HTERT RPE-1 (cell line): ENCODE measurements around the gene CRABP2.

Experiments used
- in situ Hi-C: fragments of 300-500 bp; cut with MboI; formaldehyde crosslinking; loops from 4 replicates; pipeline ENCODE4 v1.14.3; 2020; ENCODE audit warnings: low sequenced_read_pairs

Gene CRABP2

DNA sequence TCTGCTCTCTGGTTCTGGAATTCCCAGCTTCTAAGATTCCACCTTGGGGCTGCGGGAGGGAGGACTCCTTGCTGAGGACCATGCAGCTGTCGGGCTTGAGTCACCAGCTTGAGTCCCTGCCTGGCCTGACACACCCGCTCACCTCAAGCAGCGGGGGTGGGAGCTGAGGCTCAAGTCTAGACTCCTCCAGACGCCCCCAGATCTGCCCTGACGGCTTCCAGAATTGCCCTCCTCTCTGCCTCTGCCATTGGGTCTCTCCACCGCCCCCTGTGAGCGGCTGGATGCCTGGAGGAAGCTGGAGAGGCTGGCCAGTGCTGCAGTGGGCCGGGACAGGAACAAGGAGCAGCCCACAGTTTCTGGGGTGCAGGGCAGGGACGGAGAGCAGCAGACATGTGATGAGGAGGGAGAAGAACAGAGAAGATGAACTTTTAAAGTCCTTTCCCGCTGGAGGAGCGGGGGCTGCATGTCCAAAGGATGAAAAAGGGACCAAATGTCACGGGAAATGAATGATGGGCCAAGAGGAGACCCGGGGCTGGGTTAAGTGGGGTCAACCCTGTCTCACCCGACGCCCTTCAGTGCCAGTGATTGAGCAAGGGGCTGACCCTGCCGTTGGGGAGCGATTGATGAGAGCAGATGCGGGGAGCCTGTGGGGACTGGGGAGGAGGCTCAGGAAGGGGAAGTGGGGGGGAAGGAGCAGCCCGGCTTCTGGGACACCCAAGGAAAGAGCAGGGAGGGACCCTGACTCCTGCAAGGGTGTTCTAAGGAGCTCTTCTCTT is 13.5 kb downstream of the CRABP2 start:
- in situ Hi-C loops: no loop called here

DNA sequence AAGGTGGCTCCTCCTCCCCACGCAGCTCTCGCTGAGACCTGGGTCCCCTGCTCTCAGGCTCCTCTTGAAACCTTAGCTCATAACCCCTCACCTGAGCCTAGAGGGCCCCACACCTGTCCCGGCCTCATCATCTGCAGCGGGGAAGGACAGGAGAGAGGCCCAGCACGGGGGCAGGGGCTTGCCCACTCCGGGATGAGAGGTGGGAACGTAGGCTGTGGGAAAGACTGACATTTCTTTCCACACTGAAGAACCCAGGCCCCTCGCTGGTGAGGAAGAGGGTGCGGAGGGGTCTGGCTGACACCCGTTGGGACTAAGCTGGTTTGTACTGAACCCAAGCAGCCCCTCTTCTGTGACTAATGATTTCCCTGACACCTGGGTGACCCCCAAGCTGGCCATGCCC is 14.2 kb downstream of the CRABP2 start:
- in situ Hi-C loops: no loop called here

GRCh38 chr1:156690675-156691036 is 14.7 kb downstream of the CRABP2 start:
- in situ Hi-C loops: no loop called here

GRCh38 chr1:156689953-156690674 is 15.3 kb downstream of the CRABP2 start:
- in situ Hi-C loops: no loop called here

GRCh38 chr1:156689035-156689952 is 16.1 kb downstream of the CRABP2 start:
- in situ Hi-C loops: no loop called here

GRCh38 chr1:156684227-156684782 is 21.1 kb downstream of the CRABP2 start:
- in situ Hi-C loops: no loop called here

DNA sequence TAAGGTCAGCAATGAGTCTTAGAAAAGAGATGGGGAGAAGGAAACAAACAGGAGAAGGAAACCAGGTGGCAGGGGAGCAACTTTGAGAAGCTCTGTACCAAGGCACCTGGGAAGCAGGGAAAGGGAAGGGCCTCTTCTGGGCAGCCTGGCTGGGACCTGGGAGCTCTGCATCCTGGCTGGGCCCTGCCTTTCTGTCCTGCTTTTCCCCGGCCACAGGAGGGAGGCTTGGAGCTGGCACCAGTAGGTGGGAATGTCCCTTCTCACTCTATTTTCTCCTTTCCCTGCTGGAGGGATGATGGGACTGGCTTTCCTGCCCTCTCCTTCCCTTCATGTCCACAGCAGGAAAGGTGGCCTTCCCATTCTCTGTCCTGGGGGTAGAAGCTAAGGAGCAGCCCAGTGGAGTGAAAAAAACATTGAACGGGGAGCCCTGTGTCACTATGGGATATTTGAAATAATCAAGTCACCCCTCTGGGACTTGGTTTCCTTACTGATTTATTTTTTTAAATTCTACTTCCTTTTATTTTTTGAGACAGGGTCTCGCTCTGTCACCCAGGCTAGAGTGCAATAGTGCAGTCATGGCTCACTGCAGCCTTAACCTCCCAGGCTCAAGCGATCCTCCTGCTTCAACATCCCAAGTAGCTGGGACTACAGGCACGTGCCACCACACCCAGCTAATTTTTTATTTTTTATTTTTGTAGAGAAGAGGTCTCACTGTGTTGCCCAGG is 23.1 kb downstream of the CRABP2 start:
- in situ Hi-C loops: no loop called here

DNA sequence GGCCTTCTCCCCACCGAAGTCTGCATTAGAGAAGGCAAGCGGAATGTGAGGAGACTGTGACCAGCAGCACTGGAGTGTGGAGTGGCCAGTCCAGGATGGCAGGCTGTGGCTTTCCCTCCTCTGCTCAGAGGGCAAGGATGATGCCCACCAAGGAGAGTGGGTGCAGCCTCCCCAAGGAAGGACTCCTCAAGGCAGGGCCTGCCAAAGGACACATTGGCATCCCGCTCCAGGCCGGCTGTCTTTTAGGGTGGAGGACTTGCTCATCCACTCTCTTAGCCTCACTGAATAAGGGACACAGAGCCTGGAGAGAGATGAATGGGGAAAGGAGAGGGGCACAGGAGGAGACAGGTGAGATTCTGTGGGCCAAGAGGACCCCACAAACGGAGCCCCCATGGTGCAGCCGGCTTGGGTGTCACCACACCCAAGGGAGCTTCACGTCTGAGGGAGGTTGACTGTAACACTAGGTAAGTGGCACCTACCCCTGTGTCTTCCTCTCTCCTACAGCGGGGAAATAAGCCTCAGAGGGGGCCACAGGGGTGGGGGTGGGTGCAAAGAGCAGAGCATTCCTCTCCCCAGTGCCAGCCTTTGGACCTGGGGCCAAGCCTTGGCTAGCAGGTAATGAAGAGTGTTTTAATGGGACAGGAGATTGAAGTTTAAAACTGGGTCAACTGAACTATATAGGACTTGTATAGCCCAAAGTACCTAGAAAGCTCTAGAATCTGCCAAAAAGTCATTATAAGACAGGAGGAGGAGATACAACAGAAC is 24.0 kb downstream of the CRABP2 start:
- in situ Hi-C loops: no loop called here

DNA sequence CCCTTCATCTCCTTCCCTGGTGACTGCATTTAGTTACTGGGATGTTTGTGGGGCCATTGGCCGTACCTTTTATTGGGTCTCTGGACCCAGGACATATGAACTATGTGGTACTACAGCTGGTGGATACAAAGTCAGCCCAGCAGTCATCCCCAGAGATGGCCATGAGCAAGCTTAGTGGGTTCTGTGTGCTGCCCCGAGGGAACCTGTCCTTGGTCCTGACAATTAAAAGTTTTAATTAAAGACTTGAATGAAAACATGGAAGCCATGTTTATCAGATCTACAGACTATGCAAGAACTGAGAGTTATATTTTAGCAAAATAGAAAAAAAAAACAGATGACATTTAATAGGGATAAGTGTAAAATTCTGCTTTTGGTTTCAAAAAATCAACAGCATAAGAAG is 25.3 kb downstream of the CRABP2 start:
- in situ Hi-C loops: no loop called here

GRCh38 chr1:156677616-156678596 is 27.5 kb downstream of the CRABP2 start:
- in situ Hi-C loops: no loop called here

DNA sequence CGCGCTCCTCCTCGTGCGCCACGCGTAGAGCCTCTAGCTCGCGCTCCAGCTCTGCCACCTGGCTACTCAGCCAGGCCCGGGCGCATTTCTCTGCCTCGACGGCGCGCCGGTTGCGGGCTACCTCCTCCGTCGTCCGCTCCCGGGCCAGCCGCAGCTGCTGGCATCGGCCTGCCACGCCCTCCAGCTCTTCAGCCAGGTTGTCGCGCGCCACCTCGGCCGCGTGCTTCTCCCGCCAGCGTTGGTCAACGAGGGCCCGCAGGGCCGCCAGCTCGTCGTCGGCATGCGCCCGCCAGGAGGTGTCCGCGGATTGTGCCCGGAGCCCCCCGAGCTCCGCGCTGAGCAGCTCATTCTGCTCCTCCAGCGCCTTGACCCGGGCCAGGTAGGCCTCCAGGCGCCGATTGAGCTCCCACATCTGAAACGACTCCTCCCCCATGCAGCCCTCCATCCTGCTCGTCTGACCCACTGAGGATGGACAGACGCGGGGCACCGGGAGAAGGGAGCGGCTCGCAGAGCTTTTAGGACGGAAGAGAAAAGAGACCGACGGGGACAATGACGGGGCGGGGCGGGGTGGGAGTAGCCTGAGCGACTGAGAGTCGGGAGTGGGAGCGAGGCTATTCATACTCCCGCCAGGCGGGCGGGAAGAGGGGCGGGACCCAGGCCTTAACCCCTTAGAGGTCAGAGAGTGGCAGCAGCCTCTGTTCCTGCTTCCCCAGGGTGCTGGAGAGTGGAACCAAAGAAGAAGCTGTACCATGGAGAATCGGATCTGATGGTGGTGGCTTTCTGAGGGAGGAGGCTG is 28.4 kb downstream of the CRABP2 start, which contains the start of gene NES:
Gene NES (minus strand): TSS at position 588 of the 796 bp plus-strand sequence. CDS start 143 bp downstream, at position 445.
- in situ Hi-C loops: no loop called here

- in situ Hi-C loops: no loop called here
Measured at GRCh38 chr1:156676114-156676819, 29.1 kb downstream of the CRABP2 start.

GRCh38 chr1:156675210-156676113 is 29.9 kb downstream of the CRABP2 start:
- in situ Hi-C loops: no loop called here

GRCh38 chr1:156673387-156674121 is 31.8 kb downstream of the CRABP2 start:
- in situ Hi-C loops: no loop called here

DNA sequence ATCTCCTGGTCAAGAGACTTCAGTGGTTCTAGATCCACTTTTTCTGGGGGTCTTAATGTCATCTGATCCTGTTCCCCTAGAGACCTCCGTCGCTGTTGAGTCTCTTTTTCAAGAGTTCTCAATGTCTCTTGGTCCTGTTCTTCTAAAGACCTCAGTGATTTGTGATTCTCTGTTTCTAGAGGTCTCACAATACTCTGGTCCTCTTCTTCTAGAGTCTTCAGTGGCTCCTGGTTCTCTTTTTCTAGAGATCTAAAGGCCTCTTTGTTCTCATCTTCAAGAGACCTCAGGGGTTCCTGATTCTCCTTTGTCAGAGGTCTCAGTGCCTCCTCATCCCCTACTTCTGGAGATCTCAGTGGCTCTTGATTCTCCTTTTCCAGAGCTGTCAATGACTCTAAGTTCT is 33.6 kb downstream of the CRABP2 start:
- in situ Hi-C loops: no loop called here
